C4-2B (cell line): ENCODE results near the gene STRN3.

Experiments
- ZFX ChIP-seq: fragments of 450-650 bp; IDR thresholded peaks from 2 replicates; pipeline ENCODE4 v1.6.1; 2017
- TF ChIP-seq, protein P1 (sequence below): fragments of 450-650 bp; conservative IDR thresholded peaks from 2 replicates; pipeline ENCODE4 v1.5.1; 2017; ENCODE audit warnings: mild to moderate bottlenecking

DNA sequence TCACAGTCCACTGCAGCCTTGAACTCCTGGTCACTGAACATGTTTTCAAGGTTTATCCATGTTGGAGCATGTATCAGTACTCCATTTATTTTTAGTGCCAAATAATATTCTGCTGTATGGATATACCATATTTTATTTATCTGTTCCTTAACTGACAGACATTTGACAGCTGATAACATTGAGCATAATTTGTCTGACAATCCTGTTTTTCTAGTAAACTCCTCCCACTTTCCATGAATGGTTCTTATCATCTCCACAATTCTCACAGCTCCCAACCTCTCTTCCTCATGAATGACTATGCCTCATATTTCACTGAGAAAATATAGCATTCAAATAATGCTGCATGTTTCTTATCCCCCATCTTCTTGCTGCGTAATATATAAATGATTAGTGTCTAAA, 118.5 kb downstream of the STRN3 start:
- TF ChIP-seq, protein P1, sequence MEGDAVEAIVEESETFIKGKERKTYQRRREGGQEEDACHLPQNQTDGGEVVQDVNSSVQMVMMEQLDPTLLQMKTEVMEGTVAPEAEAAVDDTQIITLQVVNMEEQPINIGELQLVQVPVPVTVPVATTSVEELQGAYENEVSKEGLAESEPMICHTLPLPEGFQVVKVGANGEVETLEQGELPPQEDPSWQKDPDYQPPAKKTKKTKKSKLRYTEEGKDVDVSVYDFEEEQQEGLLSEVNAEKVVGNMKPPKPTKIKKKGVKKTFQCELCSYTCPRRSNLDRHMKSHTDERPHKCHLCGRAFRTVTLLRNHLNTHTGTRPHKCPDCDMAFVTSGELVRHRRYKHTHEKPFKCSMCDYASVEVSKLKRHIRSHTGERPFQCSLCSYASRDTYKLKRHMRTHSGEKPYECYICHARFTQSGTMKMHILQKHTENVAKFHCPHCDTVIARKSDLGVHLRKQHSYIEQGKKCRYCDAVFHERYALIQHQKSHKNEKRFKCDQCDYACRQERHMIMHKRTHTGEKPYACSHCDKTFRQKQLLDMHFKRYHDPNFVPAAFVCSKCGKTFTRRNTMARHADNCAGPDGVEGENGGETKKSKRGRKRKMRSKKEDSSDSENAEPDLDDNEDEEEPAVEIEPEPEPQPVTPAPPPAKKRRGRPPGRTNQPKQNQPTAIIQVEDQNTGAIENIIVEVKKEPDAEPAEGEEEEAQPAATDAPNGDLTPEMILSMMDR, result no peak
- TF ChIP-seq ZFX, result no peak
